Caco-2 (cell line): ENCODE results near the gene RAPGEF5. TPM values are rescaled to one million over a fixed set of nuclear protein-coding genes. Genes with fewer than 3 reads are reported as not detected.

Source experiments
- BruUV-seq: library from RNA; stranded (reverse); fragments of 400-500 nt; replicated peaks from 2 replicates; lab custom pipeline; 2021; lab: Mats Ljungman, UMichigan
- CTCF ChIA-PET: fragments of 300-600 bp; sonication (Branson Sonifier 250); formaldehyde crosslinking; loops from one replicate; lab custom pipeline; 2022; ENCODE audit warnings: antibody characterized with exemption; lab: Charles Lee
- POLR2A ChIA-PET: fragments of 300-600 bp; sonication (Branson Sonifier 250); formaldehyde crosslinking; loops from one replicate; lab custom pipeline; 2022; ENCODE audit warnings: antibody characterized with exemption; lab: Charles Lee
- DNase-seq, 2 experiments: peaks; one replicate each; pipeline versions ENCODE4 v3.0.0 to v3.0.0-alpha.2; 2020 to 2022
- H3K27me3 ChIP-seq: replicated peaks from 2 replicates; pipeline ENCODE4 v1.6.0; 2011; ENCODE audit warnings: low read length; ENCODE audit not compliant: control insufficient read depth, insufficient read depth
- H3K36me3 ChIP-seq: 2 replicates; pipeline ENCODE4 v1.5.1; 2011; ENCODE audit warnings: low read length; ENCODE audit not compliant: control insufficient read depth, insufficient read depth
- H3K4me1 ChIP-seq: fragments of 250-450 bp; sonication (Bioruptor Pico); 2 replicates; pipeline ENCODE4 v1.5.1; 2020; ENCODE audit warnings: mild to moderate bottlenecking
- H3K4me3 ChIP-seq: 2 replicates; pipeline ENCODE4 v1.5.1; 2011; ENCODE audit warnings: low read depth, mild to moderate bottlenecking, control low read depth, low read length
- H3K9me3 ChIP-seq: fragments of 250-450 bp; sonication (Bioruptor Pico); 2 replicates; pipeline ENCODE4 v1.5.1; 2020; ENCODE audit warnings: mild to moderate bottlenecking, moderate library complexity
- H3K27ac Mint-ChIP-seq: one replicate; pipeline ENCODE4 v1.8.0; 2022; ENCODE audit warnings: mixed read lengths; ENCODE audit not compliant: unreplicated experiment
- H3K27me3 Mint-ChIP-seq: one replicate; pipeline ENCODE4 v1.8.0; 2022; ENCODE audit warnings: mixed read lengths; ENCODE audit not compliant: insufficient read depth, unreplicated experiment
- H3K36me3 Mint-ChIP-seq: one replicate; pipeline ENCODE4 v1.8.0; 2022; ENCODE audit warnings: mild to moderate bottlenecking, mixed read lengths; ENCODE audit not compliant: insufficient read depth, unreplicated experiment
- H3K4me1 Mint-ChIP-seq: one replicate; pipeline ENCODE4 v1.8.0; 2022; ENCODE audit warnings: low read depth, mixed read lengths; ENCODE audit not compliant: unreplicated experiment
- H3K4me3 Mint-ChIP-seq: one replicate; pipeline ENCODE4 v1.8.0; 2022; ENCODE audit warnings: mild to moderate bottlenecking, moderate library complexity, mixed read lengths; ENCODE audit not compliant: unreplicated experiment
- H3K9me3 Mint-ChIP-seq: one replicate; pipeline ENCODE4 v1.8.0; 2022; ENCODE audit warnings: mixed read lengths; ENCODE audit not compliant: unreplicated experiment
- intact Hi-C: fragments of 100-400 bp; cut with micrococcal nuclease; formaldehyde crosslinking; loops from one replicate; pipeline ENCODE4 v1.10.0; 2022; ENCODE audit not compliant: unreplicated experiment
- total RNA-seq: library from RNA; stranded (reverse); gene quantifications from 2 replicates; pipeline ENCODE4 v1.2.3, GENCODE V29; 2022
- TF ChIP-seq, protein P1 (sequence below), 2 experiments: fragments of 200-600 bp in 1 of 2; IDR thresholded peaks; 1 replicate in 1 of 2; 2 replicates in 1 of 2; pipeline versions ENCODE4 v1.5.1 to v1.8.0; 2011 to 2022; ENCODE audit warnings: antibody characterized with exemption in 1 of 2, control low read depth in 1 of 2, inconsistent platforms in 1 of 2, low read depth in 1 of 2, low read length in 1 of 2, mild to moderate bottlenecking in 1 of 2, moderate library complexity in 1 of 2; ENCODE audit not compliant: insufficient read depth in 1 of 2, severe bottlenecking in 1 of 2, unreplicated experiment in 1 of 2

Gene RAPGEF5
- total RNA-seq, 1 experiment from 2014 or later: 16.9 TPM

- H3K4me3 ChIP-seq: no peak overlapping the region
- H3K4me1 ChIP-seq: no peaks in the 10 kb centered on the region
- no peaks in the 10 kb centered on the region for H3K27me3 Mint-ChIP-seq
- H3K9me3 ChIP-seq: no peaks in the 10 kb centered on the region
- ChIA-PET POLR2A (no interaction called here), CTCF (no interaction called here)
- H3K9me3 Mint-ChIP-seq: no peaks in the 10 kb centered on the region
- intact Hi-C loops: no loop called here
- no peak overlapping the region for H3K27ac Mint-ChIP-seq
- H3K27me3 ChIP-seq: no peaks in the 10 kb centered on the region
- H3K36me3 Mint-ChIP-seq: no peaks in the 10 kb centered on the region
- BruUV-seq: no TSS peak
- no peak overlapping the region for H3K4me3 Mint-ChIP-seq
- 0 out of 2 replicates have a peak, but pooled peaks cover 1% of the 10 kb centered on the region for H3K36me3 ChIP-seq
- no peak for DNase-seq
- no peaks in the 10 kb centered on the region for H3K4me1 Mint-ChIP-seq
- TF ChIP-seq, protein P1, sequence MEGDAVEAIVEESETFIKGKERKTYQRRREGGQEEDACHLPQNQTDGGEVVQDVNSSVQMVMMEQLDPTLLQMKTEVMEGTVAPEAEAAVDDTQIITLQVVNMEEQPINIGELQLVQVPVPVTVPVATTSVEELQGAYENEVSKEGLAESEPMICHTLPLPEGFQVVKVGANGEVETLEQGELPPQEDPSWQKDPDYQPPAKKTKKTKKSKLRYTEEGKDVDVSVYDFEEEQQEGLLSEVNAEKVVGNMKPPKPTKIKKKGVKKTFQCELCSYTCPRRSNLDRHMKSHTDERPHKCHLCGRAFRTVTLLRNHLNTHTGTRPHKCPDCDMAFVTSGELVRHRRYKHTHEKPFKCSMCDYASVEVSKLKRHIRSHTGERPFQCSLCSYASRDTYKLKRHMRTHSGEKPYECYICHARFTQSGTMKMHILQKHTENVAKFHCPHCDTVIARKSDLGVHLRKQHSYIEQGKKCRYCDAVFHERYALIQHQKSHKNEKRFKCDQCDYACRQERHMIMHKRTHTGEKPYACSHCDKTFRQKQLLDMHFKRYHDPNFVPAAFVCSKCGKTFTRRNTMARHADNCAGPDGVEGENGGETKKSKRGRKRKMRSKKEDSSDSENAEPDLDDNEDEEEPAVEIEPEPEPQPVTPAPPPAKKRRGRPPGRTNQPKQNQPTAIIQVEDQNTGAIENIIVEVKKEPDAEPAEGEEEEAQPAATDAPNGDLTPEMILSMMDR (IDR thresholded peaks at IDR 0.05; ENCODE audit: insufficient read depth in 1 of 2, low read depth in 1 of 2, low read length in 1 of 2, severe bottlenecking in 1 of 2, unreplicated experiment in 1 of 2): no peak
Measured at GRCh38 chr7:22121702-22122474, 235.1 kb downstream of the RAPGEF5 start.

DNA sequence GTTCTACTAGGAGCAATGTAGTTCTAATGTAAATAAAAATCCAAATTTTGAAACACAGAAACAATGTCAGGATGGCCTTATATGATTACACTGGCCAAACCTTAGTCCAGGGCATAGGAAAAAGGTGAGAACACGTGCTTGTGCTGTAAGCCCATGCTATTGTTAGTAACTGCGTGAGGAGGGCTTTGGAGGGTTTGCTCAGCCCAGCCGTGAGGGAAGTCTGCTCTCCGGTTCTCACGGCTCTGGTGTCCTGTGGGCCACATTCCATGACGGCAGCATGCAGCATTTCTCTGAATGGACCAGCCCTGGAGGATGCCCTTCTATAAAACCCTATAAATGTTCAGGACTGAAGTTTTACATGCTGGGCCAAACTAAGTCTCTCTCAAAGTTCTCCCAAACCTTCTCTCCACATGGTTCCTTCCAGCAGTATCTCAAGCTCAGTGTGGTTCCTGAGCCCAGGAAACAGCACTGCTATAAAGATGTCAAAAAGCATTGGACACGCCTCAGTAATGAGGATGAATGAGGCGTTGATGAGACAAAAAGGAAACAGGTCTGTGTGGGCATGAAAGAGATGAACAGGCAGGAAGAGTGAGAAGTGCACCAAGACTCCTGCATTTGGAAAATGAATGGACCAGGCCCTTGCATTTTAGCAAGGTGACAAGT lies 236.4 kb downstream of the RAPGEF5 start:
- CTCF ChIA-PET: no interaction called here

GRCh38 chr7:22117222-22117621 lies 239.7 kb downstream of the RAPGEF5 start:
- no peaks in the 10 kb centered on the region for H3K4me1 Mint-ChIP-seq
- DNase-seq: peak in 1 of 2 experiments; percentile 8
- H3K27me3 ChIP-seq: no peaks in the 10 kb centered on the region
- H3K36me3 Mint-ChIP-seq: no peaks in the 10 kb centered on the region
- H3K9me3 Mint-ChIP-seq: no peaks in the 10 kb centered on the region
- CTCF ChIA-PET: no interaction called here
- H3K4me3 ChIP-seq: no peak overlapping the region
- no peaks in the 10 kb centered on the region for H3K27me3 Mint-ChIP-seq
- no peaks in the 10 kb centered on the region for H3K36me3 ChIP-seq
- intact Hi-C loops: no loop called here
- no peaks in the 10 kb centered on the region for H3K9me3 ChIP-seq
- POLR2A ChIA-PET: no interaction called here
- TF ChIP-seq, protein P1 (IDR thresholded peaks at IDR 0.05; ENCODE audit: insufficient read depth in 1 of 2, low read depth in 1 of 2, low read length in 1 of 2, severe bottlenecking in 1 of 2, unreplicated experiment in 1 of 2): no peak
- no TSS peak for BruUV-seq
- H3K4me3 Mint-ChIP-seq: no peak overlapping the region
- H3K4me1 ChIP-seq: no peaks in the 10 kb centered on the region
- H3K27ac Mint-ChIP-seq: no peak overlapping the region

More for the DNA sequence above, 236.4 kb downstream of the RAPGEF5 start:
- Mint-ChIP-seq H3K27ac (no peak overlapping the region), H3K27me3 (no peaks in the 10 kb centered on the region), H3K36me3 (no peaks in the 10 kb centered on the region), H3K9me3 (no peaks in the 10 kb centered on the region), H3K4me1 (no peaks in the 10 kb centered on the region), H3K4me3 (no peak overlapping the region)
- intact Hi-C loops: no loop called here
- H3K27me3 ChIP-seq: no peaks in the 10 kb centered on the region
- H3K9me3 ChIP-seq: no peaks in the 10 kb centered on the region
- H3K4me3 ChIP-seq: no peak overlapping the region
- H3K36me3 ChIP-seq: no peaks in the 10 kb centered on the region
- BruUV-seq: no TSS peak
- POLR2A ChIA-PET: no interaction called here
- H3K4me1 ChIP-seq: no peaks in the 10 kb centered on the region
- no peak for DNase-seq
- TF ChIP-seq, protein P1 (IDR thresholded peaks at IDR 0.05; ENCODE audit: insufficient read depth in 1 of 2, low read depth in 1 of 2, low read length in 1 of 2, severe bottlenecking in 1 of 2, unreplicated experiment in 1 of 2): no peak
